BE2C (cell line): ENCODE data around the gene CCDC117.

ENCODE experiments used
- DNase-seq: peaks from one replicate; pipeline ENCODE4 v3.0.0-alpha.2; 2020
- H3K27me3 ChIP-seq: fragments of 250-450 bp; sonication (Bioruptor Pico); 2 replicates; pipeline ENCODE4 v1.5.1; 2020; ENCODE audit warnings: mild to moderate bottlenecking
- H3K36me3 ChIP-seq: fragments of 250-450 bp; sonication (Bioruptor Pico); 2 replicates; pipeline ENCODE4 v1.5.1; 2020; ENCODE audit warnings: mild to moderate bottlenecking
- H3K4me1 ChIP-seq: fragments of 250-450 bp; sonication (Bioruptor Pico); 2 replicates; pipeline ENCODE4 v1.5.1; 2020
- H3K4me3 ChIP-seq: 2 replicates; pipeline ENCODE4 v1.5.1; 2011; ENCODE audit warnings: low read depth, low read length
- H3K9me3 ChIP-seq: fragments of 250-450 bp; sonication (Bioruptor Pico); 2 replicates; pipeline ENCODE4 v1.5.1; 2020
- TF ChIP-seq, protein P1 (sequence below): IDR thresholded peaks from 2 replicates; pipeline ENCODE4 v1.5.1; 2012; ENCODE audit warnings: mild to moderate bottlenecking, low read depth, low read length

The CCDC117 gene

DNA sequence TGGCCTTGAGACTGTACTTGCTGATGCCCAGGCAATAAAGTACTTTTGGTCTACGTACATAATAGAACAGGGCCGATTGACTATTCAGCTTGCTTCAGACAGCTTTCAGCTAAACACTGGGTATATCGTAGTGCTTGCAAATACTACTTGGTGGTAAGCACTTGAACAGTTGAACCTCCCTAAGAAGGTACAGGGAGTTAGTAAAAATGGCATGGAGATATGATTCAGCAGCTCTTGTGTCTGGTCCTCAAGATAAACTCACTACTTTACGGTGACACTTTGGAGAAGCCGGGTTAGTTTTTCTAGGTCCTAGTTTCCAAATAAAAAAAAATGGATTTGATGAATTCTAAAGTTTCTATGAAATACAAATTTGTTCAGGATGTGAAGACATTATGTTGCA, 7.3 kb downstream of the CCDC117 start:
- peaks cover 44% of the 10 kb centered on the region for H3K36me3 ChIP-seq

DNA sequence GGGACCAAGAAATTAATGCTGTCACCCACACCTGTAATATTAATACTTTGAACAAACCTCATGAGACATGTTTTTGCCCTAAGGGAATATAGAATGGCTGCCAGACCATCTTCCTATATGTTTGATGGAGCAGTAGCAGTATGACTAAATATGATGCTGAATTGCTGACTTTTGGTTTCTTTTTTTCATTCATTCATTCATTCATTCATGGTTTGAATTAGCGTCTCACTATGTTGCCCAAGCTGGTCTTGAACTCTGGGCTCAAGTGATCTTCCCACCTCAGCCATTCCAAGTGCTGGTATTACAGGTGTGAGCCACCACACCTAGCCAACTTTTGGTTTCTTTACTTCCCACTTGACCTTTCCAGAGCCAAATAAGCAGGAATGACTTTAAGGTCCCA, 7.8 kb downstream of the CCDC117 start:
- Histone ChIP-seq H3K27me3 (no peaks in the 10 kb centered on the region), H3K4me3 (no peak overlapping the region), H3K4me1 (no peaks in the 10 kb centered on the region), H3K9me3 (no peaks in the 10 kb centered on the region), H3K36me3 (peaks cover 46% of the 10 kb centered on the region)
- TF ChIP-seq, protein P1, sequence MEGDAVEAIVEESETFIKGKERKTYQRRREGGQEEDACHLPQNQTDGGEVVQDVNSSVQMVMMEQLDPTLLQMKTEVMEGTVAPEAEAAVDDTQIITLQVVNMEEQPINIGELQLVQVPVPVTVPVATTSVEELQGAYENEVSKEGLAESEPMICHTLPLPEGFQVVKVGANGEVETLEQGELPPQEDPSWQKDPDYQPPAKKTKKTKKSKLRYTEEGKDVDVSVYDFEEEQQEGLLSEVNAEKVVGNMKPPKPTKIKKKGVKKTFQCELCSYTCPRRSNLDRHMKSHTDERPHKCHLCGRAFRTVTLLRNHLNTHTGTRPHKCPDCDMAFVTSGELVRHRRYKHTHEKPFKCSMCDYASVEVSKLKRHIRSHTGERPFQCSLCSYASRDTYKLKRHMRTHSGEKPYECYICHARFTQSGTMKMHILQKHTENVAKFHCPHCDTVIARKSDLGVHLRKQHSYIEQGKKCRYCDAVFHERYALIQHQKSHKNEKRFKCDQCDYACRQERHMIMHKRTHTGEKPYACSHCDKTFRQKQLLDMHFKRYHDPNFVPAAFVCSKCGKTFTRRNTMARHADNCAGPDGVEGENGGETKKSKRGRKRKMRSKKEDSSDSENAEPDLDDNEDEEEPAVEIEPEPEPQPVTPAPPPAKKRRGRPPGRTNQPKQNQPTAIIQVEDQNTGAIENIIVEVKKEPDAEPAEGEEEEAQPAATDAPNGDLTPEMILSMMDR = no peak
- no peak for DNase-seq

More for the DNA sequence above, 7.3 kb downstream of the CCDC117 start:
- Histone ChIP-seq H3K9me3 (no peaks in the 10 kb centered on the region), H3K4me1 (no peaks in the 10 kb centered on the region), H3K4me3 (no peak overlapping the region), H3K27me3 (no peaks in the 10 kb centered on the region)
- TF ChIP-seq, protein P1 = no peak
- no peak for DNase-seq

DNA sequence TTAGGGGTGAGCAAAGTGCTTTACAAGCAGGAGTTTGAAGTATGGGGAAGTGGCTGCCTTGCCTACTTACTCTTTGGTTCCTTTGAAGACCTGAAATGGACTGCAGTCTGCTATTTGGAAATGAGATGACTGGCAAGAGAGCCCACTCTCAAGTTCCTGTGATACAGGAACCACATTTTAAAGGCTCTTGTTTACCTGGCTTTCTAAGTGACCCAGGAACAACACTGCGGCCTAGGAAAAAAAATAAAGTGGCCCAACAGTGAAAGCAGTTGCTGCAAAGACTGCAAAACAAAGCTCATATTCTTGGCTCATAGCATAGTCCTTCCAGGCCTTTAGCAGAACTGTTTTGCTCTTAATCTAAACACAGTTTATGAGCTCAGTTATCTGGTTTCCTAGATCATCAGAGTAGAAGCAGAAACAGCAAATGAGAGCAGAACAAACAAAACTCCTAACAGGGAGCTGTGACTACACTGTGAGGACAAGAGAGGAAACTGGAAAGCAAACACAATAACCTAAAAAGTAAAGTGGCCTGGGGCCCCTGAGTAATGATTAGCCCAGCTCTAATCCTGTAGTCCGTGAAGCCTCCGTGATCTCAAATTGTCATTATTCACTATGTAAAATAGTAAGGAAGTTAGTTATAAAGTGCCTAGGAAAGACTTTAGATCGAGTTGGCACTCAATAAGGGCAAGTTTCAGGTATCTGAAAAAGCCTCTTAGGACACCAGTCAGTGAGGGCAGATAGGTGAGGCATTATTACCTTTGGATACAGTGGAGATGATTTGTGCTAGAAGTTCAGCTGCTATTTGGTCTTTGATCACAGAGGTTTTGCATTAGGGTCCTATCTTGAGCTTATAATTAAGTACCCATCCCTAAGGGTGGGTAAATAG, 11.5 kb downstream of the CCDC117 start:
- H3K4me1 ChIP-seq = no peaks in the 10 kb centered on the region
- no peaks in the 10 kb centered on the region for H3K9me3 ChIP-seq
- TF ChIP-seq, protein P1 = no peak
- H3K36me3 ChIP-seq = peaks cover 62% of the 10 kb centered on the region
- no peak for DNase-seq
- no peak overlapping the region for H3K4me3 ChIP-seq
- no peaks in the 10 kb centered on the region for H3K27me3 ChIP-seq

- TF ChIP-seq, protein P1 = no peak
- no peak for DNase-seq
- Histone ChIP-seq H3K36me3 (peaks cover 51% of the 10 kb centered on the region), H3K4me1 (no peaks in the 10 kb centered on the region), H3K9me3 (no peaks in the 10 kb centered on the region), H3K27me3 (no peaks in the 10 kb centered on the region), H3K4me3 (no peak overlapping the region)
These were observed 16.1 kb downstream of the CCDC117 start for GRCh38 chr22:28788601-28789000.

DNA sequence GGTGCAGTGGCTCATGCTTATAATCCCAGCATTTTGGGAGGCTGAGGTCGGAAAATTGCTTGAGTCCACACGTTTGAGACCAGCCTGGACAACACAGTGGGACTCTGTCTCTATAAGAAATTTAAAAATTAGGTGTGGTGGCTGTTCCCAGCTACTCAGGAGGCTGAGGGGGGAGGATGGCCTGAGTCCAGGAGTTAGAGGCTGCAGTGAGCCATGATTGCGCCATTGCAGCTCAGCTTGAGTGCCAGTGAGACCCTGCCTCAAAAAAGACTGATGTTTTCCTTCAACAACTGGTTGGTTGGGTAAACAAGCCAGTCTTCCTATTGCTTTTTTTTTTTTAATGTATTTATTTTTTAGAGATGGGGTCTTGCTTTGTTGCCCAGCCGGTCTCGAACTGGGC, 18.6 kb downstream of the CCDC117 start:
- no peak for DNase-seq
- Histone ChIP-seq H3K36me3 (peaks cover 54% of the 10 kb centered on the region), H3K9me3 (no peaks in the 10 kb centered on the region), H3K27me3 (no peaks in the 10 kb centered on the region), H3K4me1 (no peaks in the 10 kb centered on the region), H3K4me3 (no peak overlapping the region)
- TF ChIP-seq, protein P1 = no peak

- Histone ChIP-seq H3K27me3 (no peaks in the 10 kb centered on the region), H3K36me3 (peaks cover 54% of the 10 kb centered on the region), H3K4me1 (no peaks in the 10 kb centered on the region), H3K4me3 (no peak overlapping the region), H3K9me3 (no peaks in the 10 kb centered on the region)
- TF ChIP-seq, protein P1 = no peak
- no peak for DNase-seq
These were observed 19.5 kb downstream of the CCDC117 start for GRCh38 chr22:28791841-28792490.
